GM12892 (cell line): Measurements from ENCODE around the gene NDUFS1.
"Not testable (repeated sequence)": the region's sequence is repeated elsewhere in the genome, so short reads cannot be mapped to it uniquely, and the experiment has no call there.

Experiments
- POLR2AphosphoS5 ChIP-seq: IDR thresholded peaks from 2 replicates; pipeline ENCODE4 v1.6.1; 2011; ENCODE audit warnings: low read depth, low read length, control low read depth
- TAF1 ChIP-seq: IDR thresholded peaks from 2 replicates; pipeline ENCODE4 v1.6.1; 2011; ENCODE audit warnings: low read depth, mild to moderate bottlenecking, control low read depth, low read length, borderline replicate concordance

- not testable (repeated sequence) for TF ChIP-seq TAF1, POLR2AphosphoS5
These were observed 3.2 kb upstream of the NDUFS1 start for GRCh38 chr2:206162401-206162800.
